Measurements from ENCODE around the gene BIRC5. TPM values are rescaled to one million over a fixed set of nuclear protein-coding genes. Genes with fewer than 3 reads are reported as not detected.
A peak's percentile ranks its signal among the peaks of the same experiment; 100 is the strongest.

Gene BIRC5
- total RNA-seq, 1 donor: 5.9 TPM

- DNase-seq (ENCODE audit: low read depth in 2 of 3, low spot score in 2 of 3): peak; percentile 62 to 77 (median 73)
These were observed 40.1 kb downstream of the BIRC5 start for GRCh38 chr17:78253946-78254672.

- DNase-seq (ENCODE audit: low read depth in 2 of 3, low spot score in 2 of 3): no peak
These were observed 41.1 kb downstream of the BIRC5 start for GRCh38 chr17:78255029-78255656.

- no peak for DNase-seq (ENCODE audit: low read depth in 2 of 3, low spot score in 2 of 3)
These were observed 42.1 kb downstream of the BIRC5 start for GRCh38 chr17:78255953-78256706.

GRCh38 chr17:78256707-78257591 is 42.9 kb downstream of the BIRC5 start:
- DNase-seq (ENCODE audit: low read depth in 2 of 3, low spot score in 2 of 3): no peak

GRCh38 chr17:78257810-78258322 is 43.8 kb downstream of the BIRC5 start:
- peak in 2 of 3 donors; percentile 76 to 78 for DNase-seq (ENCODE audit: low read depth in 2 of 3, low spot score in 2 of 3)

GRCh38 chr17:78258323-78259191 is 44.5 kb downstream of the BIRC5 start:
- DNase-seq (ENCODE audit: low read depth in 2 of 3, low spot score in 2 of 3): peak; percentile 45 to 96 (median 87)

GRCh38 chr17:78259192-78259554 is 45.1 kb downstream of the BIRC5 start:
- no peak for DNase-seq (ENCODE audit: low read depth in 2 of 3, low spot score in 2 of 3)

GRCh38 chr17:78263063-78263735 is 49.1 kb downstream of the BIRC5 start:
- peak in 2 of 3 donors; percentile 70 to 88 for DNase-seq (ENCODE audit: low read depth in 2 of 3, low spot score in 2 of 3)

GRCh38 chr17:78263736-78264340 is 49.8 kb downstream of the BIRC5 start:
- no peak for DNase-seq (ENCODE audit: low read depth in 2 of 3, low spot score in 2 of 3)

GRCh38 chr17:78264590-78264989 is 50.5 kb downstream of the BIRC5 start:
- DNase-seq (ENCODE audit: low read depth in 2 of 3, low spot score in 2 of 3): no peak

GRCh38 chr17:78265121-78265520 is 51.1 kb downstream of the BIRC5 start:
- DNase-seq (ENCODE audit: low read depth in 2 of 3, low spot score in 2 of 3): no peak

GRCh38 chr17:78266231-78266631 is 52.2 kb downstream of the BIRC5 start:
- no peak for DNase-seq (ENCODE audit: low read depth in 2 of 3, low spot score in 2 of 3)

GRCh38 chr17:78266771-78267170 is 52.7 kb downstream of the BIRC5 start:
- no peak for DNase-seq (ENCODE audit: low read depth in 2 of 3, low spot score in 2 of 3)

- no peak for DNase-seq (ENCODE audit: low read depth in 2 of 3, low spot score in 2 of 3)
These were observed 53.4 kb downstream of the BIRC5 start for GRCh38 chr17:78267253-78268073.

GRCh38 chr17:78268191-78268874 is 54.3 kb downstream of the BIRC5 start:
- no peak for DNase-seq (ENCODE audit: low read depth in 2 of 3, low spot score in 2 of 3)

- DNase-seq (ENCODE audit: low read depth in 2 of 3, low spot score in 2 of 3): no peak
These were observed 55.2 kb downstream of the BIRC5 start for GRCh38 chr17:78268951-78269905.
